Measurements from ENCODE around the gene LAMC2.

The LAMC2 gene

DNA sequence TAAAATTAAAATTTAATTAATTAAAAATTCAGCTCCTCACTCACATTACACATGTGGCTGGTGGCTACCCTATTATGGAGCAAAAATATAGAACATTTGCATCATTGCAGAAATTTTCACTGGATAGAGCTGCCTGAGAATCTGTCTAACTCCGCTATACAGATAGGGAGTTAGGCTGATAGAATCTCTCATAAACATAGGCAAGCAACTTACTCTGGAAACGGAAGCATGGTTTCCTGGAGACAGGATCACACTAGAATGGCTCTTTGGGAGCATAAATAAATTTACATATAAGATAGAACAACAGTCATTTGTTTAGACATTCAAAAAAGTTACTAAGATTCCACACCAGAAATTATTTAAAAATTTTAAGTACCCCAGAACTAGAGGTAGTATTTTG is 12.2 kb upstream of the LAMC2 start:
- no peak for DNase-seq (ENCODE audit: low read depth)

DNA sequence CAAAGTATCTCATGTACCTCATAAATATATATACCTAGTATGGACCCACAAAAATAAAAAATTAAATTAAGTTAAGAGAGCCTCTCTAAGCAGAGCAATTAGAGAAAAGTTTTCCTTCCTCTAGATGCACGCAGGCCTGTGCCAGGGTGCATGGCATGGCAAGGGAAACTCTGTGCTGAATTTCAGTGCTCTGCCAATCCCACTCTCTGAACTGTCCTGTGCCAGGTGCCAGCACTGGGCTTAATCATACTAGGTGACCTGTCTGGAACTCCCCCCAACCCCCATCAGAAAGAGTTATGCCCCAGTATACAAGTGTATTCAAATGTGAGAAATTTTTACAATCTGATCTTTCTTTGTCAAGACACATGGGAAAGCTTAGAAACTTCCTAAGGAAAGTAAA is 10.4 kb upstream of the LAMC2 start:
- no peak for DNase-seq (ENCODE audit: low read depth)

DNA sequence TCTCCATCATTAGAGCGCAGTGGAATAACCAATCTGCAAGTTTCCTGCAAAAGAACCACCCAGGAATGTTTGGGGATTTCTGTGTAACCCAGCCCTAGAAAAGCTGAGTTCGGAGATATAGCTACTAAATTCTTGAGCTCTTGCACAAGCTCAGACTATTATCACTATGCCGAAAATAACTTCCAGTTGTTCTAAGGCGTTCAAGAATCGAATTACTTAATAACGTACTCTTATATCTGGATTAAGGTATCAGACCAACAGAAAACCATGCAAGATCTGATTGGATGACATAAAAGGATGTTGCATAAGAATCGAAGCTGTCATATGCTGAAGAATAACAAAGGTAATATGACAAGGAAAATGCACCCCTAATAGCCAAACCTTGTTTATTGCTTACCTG is 7.5 kb upstream of the LAMC2 start:
- DNase-seq (ENCODE audit: low read depth): peak; percentile 14

DNA sequence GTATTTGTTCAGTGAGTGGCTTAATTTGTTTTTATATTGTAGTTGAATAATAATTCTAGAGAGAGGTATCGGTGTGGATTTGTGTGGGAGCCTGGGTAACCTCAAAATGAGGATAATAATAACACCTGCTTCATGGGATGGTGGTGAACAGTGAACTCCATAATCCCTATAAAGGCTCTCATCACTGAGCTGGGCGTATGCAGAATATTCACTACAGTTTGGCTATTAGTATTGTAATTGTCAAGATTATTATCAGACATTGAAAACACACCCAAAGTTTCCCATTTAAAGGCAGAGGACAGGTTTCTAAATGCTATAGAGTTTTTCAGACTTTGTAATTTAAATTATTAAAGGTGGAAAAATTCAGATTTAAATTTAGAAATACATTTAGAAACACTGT is 7.0 kb upstream of the LAMC2 start:
- no peak for DNase-seq (ENCODE audit: low read depth)

DNA sequence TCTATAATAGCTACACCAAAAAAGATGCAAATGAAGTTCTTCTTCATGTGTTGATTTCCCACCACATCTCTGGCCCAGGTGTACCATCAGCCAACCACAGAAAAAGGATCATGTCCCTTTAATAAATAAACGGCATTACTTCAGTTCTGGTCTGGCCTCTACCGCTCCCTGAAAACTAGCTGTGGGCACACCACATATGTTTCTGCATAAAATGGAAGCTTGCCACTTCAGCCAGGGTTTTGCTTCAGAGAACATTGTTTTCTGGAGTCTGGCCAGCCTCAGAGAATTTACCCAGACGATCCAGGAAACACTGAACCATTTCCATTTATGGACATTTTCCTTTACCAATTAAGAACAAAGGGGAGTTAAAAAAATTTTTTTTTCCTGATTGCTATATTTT is 5.8 kb upstream of the LAMC2 start:
- peak; percentile 95 for DNase-seq (ENCODE audit: low read depth)

DNA sequence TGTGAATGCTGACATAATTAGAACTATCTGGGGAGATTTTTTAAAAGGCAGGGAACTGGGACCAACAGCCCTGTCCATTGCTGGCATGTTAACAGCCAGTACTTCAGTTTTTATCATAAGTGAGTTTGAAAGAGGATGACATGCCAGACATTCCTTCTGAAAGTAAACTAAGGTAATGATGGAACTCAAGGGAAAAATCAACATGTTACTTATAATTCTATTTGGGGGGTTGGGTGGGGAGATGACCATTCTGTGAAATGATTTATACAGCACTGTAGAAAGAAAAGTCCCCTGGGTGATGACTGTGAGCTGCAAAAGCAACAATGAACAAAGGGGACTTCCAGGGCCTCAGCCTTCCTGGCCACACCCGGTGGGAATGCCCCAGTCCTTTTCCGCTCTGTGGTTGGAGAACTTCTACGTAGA is 5.4 kb upstream of the LAMC2 start:
- peak; percentile 75 for DNase-seq (ENCODE audit: low read depth)

DNA sequence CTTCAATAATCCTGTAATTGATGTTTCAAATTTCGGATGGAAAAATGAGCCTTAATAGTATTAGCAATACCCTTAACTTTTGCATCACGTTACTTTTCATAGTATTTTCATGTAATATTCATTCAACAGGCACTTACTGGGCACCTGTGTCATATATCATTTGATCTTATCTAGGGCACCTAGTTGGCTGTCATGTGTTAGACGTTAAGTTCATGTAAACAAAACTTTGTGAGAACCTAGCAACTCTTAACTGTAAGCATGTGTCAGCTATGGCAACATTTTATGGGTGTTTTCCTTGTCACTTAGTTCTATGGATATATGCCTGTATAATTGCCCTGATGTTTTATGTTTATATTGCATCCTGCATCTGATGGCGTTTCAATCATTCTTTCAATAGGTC is 777 bp downstream of the LAMC2 start:
- no peak for DNase-seq (ENCODE audit: low read depth)

DNA sequence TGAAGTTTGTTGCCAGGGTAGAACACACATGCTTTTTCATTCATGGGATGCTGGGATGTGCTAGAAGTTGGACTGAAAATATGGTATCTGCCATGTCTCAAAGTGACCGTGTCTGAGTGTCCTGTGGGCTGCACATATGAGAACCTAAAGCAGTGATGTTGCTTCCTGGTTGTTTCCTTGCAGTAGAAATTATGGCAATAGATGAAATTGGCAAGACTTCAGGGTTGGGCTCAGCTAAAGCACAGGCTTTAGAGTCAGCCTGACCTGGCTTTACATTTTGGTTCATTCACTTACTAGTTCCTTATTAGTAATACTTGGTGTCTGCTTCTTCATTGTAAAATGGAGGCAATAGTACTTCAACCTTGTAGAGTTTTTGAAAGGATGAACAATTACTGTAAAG is 2.2 kb downstream of the LAMC2 start:
- no peak for DNase-seq (ENCODE audit: low read depth)

DNA sequence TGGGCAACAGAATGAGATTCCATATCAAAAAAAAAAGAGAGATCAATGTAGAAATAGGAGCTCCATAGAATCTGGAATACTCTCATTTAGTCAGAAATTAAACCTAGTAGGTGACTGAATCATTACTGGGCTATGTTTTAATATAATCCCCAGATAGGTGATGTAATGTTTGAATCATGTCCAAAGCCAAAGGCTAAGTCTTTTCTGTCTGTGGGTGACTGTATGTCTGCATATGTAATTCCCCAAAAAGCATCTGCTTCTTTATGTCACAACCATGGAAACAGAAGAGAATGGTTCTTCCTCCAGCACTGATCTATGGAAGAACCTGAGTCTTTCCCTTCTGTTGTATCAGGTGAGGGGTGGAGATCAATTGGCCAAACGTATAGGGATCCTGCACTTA is 5.8 kb downstream of the LAMC2 start:
- peak; percentile 45 for DNase-seq (ENCODE audit: low read depth)

DNA sequence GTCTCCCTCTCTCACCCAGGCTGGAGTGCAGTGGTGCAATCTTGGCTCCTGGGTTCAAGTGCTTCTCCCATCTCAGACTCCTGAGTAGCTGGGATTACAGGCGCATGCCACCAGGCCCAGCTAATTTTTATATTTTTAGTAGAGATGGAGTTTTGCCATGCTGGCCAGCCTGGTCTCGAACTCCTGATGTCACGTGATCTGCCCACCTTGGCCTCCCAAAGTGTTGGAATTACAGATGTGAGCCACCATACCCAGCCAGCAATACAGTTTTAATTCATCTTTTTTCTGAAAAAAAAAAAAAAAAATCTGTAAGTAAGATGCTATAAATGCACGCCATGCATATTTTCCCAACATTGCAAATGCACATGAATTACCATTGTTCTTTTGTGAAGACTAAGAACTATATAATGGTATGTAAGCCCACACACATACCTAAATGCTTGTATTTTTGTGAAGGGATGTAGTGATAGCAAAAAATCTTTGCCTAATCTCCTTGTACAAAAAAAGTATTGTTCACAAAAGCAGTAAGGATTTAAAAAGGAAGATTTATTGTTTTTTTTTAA is 8.0 kb downstream of the LAMC2 start:
- DNase-seq (ENCODE audit: low read depth): no peak

DNA sequence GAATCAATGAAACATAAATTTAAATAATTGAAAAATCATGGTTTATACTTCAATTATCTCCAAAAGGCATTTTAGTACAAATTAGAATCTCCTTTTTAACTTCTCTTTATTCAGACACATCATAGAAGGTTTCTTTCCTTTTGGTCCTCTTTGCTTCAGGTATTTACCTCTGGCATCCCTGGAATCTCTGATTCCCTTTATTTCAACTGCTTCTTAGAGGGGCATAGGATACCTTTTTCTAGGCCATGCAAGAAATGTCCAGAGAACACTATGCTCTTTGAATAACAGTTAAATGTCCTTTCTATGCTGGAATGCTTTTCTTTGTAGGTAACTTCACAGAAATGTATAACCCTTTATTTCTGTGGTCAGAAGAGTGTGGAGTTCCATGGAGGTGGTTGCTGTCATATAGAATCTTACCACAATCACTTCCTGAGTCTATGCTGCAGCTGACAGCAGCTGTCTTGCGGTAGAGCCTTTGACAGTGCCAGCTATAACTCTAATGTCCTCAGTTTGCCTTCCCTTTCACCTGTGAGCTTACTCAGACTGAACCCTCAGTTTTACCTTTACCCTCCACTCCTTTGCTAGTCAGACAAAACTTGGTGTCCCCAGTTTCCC is 8.6 kb downstream of the LAMC2 start:
- DNase-seq (ENCODE audit: low read depth): no peak

DNA sequence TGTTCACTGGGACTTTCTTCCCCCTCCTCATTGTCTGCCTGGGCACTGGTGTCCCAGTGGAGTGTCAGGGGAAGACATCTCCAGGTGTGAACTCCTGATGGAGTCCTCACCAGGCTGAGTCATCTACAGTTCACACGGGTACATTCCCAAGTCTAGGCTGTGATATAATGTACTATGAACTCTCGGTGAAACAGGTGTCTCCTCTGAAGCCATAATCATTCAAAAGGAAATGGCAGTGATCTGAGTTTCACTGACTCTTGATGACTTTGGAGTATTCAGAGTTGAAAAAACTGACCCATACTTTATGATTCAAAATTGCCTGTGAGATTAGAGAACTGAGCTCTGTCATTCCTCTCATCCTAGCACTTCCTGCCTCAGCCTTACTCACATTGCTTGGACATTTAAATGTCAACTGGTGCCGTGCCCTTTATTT is 9.1 kb downstream of the LAMC2 start:
- no peak for DNase-seq (ENCODE audit: low read depth)

DNA sequence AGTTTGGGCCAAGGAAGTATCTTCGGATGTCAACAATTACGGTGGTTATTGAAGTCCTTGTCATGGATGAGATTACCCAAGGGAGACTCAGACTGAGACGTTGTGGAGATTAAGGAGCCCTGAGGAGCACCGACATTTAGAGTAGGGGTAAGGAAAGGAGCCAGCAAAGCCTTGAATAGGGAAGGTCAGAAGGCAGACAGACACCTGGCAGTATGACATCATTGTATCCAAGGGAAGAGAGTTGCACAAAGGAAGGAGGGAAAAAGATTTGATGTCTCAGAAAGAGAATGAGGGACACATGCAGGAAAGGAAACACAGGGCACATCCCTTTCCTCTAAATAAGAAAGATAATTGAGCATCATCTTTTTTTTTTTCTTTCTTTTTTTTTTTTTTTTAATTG is 11.7 kb downstream of the LAMC2 start:
- no peak for DNase-seq (ENCODE audit: low read depth)

DNA sequence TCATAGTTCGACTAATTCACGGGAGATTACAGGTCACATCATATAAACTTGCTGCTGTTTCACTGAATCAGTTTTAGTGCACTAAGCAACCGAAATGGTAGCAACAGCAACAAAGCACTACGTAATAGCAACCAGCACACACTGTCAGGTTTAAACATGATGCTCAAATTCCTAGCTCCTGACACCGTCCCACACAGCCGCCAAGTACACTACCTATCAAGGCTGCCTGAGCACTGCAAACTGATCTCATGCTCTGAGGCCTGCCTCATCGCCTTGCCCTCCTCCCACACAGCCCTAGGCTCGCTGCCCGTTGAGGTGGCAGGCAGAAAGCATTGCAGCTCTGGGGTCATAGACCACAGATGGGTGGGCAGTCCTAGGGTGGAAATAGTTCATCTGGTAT is 12.4 kb downstream of the LAMC2 start:
- peak; percentile 38 for DNase-seq (ENCODE audit: low read depth)

DNA sequence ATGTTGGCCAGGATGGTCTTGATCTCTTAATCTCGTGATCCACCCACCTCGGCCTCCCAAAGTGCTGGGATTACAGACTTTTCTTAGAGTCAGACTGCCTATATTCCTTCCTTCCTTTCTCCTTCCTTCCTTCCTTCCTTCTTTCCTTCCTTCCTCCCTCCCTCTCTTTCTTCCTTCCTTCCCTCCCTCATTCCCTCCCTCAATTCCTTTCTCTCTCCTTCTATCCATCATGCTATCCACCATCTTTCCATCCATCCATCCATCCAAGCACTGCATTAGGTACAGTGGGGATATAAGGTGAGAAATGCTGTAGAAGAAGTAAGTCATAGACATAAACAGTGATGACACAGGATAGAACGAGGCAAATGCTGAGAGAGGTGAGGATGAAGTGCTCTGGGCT is 13.2 kb downstream of the LAMC2 start:
- no peak for DNase-seq (ENCODE audit: low read depth)

DNA sequence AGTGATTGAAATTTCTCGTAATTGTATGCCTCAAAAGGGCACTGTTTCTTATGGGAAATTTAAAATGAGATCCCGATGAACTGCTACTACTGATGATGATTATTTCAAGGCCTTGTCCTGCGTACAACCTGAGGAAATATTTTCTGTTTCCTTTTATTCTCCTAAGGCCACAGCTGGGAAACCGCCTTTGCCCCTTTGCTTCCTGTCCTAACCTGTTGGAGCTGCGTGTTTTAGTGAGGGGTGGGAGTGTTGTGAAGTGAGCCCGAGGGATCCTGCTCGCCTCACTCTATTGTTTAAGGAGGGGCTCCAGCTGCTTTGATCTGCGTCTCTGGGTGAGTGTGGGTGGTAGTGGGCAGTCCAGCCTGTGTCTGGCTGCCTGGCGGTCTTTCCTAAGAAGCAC is 14.4 kb downstream of the LAMC2 start:
- no peak for DNase-seq (ENCODE audit: low read depth)

DNA sequence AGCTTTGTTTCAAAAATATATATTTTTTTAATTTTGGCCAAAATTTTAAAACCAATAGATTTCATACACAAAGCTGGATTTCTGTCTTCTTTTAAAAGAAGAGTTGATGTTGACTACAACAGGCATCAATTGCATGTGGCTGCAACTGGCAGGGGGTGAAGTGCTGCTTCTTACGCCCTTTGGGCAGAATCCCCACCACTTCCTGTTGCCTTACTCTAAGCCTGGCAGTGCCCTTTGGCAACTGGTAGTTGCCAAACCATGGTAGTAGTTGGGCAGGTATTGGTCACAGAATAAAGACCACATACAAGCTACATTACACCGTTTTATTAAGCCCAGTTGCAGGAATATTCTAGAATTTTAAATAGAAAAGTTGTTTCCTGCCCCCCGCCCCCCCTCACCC is 17.0 kb downstream of the LAMC2 start:
- DNase-seq (ENCODE audit: low read depth): no peak

DNA sequence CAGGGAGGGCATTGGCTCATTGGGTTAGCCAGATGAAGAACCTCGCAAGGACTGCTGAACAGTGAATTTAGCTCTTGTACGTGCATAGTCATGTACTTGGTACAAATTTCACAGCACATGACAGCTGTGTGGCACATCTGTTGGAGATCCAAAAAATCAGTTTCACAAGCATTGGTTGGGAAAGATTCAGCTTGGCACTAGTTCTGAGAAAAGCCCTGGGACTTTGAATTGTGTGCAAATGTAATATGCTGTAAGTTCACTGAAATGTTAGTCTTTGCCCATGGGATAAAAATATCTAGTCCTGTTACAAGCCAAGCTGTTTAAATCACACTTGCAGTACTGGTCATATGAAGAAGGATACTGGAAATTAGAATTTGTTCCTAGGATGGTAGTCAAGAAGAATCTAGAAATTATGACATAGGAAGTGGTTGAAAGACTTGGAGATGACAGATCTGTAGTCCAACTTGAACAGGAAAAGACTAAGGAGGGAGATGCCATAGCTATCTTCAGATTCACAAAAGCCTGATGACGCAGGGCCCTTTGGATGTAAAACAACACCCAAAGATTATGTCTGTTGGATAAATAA is 19.2 kb downstream of the LAMC2 start:
- peak; percentile 96 for DNase-seq (ENCODE audit: low read depth)

DNA sequence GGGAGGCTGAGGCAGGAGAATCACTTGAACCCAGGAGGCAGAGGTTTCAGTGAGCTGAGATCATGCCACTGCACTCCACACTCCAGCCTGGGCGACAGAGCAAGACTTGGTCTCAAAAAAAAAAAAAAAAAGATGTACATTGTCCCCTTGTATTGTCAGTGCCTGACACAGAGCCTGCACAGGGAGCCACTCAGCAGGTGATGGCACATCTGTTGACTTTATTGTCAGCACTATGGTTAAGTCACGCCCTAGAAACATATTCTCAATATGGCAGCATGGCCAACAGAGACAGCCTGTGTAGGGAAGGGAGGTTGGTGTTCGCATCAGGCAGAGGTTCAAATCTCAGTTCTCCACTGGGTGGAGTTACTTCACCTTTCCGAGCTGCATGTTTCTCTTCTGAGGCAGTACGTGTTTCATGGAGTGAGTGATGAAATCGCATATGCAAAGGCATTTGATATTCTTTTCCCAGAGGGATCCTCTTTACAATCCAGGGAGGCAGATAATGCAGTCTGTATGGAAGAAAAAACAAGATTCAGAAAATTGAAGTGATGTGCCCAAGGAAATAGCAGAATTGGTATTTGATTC is 20.6 kb downstream of the LAMC2 start:
- no peak for DNase-seq (ENCODE audit: low read depth)

DNA sequence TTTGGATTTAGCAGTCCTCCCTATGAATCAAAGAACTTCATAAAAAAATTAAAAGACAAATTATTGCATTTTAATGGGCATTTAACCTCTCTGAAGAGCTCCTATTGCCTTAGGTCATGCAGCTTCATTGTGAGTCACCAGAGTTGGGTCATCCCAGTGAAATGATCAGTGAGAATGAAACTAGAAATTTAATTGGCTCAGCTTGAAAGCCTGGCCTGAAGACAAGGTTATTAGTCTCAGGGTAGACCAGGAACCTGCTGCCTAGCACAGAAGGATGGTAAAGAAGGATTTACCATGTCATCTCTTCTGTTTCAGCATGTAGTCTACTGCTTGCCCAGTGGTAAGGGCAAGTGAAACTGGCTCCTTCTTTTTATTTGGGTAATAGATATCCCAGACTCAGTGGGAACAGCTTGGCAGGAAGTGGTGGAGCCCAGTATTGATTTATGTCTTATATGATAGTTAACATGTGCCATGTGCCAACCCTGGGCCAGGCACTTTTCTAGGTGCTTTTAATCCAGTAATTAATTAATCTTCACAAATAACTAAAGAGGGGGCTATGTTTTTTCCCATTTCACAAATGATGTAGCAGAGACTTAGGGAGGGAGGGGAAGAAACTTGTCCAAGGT is 23.6 kb downstream of the LAMC2 start:
- peak; percentile 78 for DNase-seq (ENCODE audit: low read depth)

DNA sequence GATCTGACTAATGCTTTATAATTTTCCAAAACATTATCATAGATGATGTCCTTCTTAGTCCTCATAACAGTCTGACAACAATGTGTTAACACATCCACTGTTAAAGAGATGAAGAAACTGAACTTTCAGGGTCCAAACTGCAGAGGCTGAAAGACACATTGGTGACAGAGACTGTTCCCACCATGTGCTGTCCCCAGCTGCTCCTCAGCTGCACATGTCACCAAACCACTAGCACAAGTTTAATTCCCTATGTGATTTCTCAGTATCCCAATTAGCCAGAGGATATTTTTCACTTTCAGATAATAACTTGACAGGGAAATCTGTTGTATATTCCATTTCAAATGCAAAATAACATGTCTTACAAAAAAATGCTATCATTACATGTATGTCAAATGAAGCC is 24.6 kb downstream of the LAMC2 start:
- no peak for DNase-seq (ENCODE audit: low read depth)

DNA sequence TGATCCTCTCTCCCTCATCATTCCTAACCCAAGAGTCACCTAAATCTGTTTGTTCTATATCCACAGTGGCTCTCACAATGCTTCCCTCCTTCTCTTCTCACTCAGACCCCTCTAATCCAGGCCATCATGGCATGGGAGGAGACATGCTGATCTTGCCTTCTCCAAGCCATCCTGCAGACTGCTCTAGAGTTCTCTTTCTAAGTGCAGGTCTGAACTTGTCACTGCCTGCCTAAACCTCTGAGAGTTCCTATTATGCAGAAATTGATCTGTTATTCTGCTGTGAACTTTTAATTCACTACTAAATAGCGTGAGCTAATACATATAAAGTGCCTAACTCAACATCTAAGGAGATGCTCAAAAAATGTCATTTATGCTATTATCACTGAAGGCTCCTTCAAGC is 26.8 kb downstream of the LAMC2 start:
- DNase-seq (ENCODE audit: low read depth): no peak

Data from fibroblast of gingiva (primary cell).